Measurements from ENCODE around the gene ECD. TPM values are rescaled to one million over a fixed set of nuclear protein-coding genes. Genes with fewer than 3 reads are reported as not detected.

The ECD gene
- polyA plus RNA-seq, 1 experiment, result 43.9 TPM

- POLR2A ChIA-PET, result interaction anchor here (0.6 to 3.2 kb wide), 17 partner anchors 11 to 797 kb away, joined by 3 to 26 read pairs (median 4); partner anchors contain the start of genes ECD, FAM149B1 and NUDT13
- Histone ChIP-seq H3K27me3 (ENCODE audit: control insufficient read depth, insufficient read depth, low read length) (no peaks in the 10 kb centered on the region), H3K4me3 (ENCODE audit: low read depth, low read length) (peak within 1 kb of the TSS; percentile 90), H3K27ac (ENCODE audit: low read depth, low read length) (peak within 1 kb of the TSS; percentile 95), H3K9me3 (ENCODE audit: control insufficient read depth, insufficient read depth, low read length) (peaks cover 5% of the 10 kb centered on the region; the same call in 1 of the 2 replicates)
- peak; percentile 56 for TF ChIP-seq CTCF (IDR thresholded peaks at IDR 0.05; ENCODE audit: low read depth, low read length)
- CTCF ChIA-PET, result interaction anchor here (0.5 to 4.3 kb wide), 28 partner anchors 8 to 1436 kb away, joined by 3 to 23 read pairs (median 4); partner anchors contain the start of gene NUDT13
- DNase-seq (ENCODE audit: low read depth, low spot score), result peak; percentile 95
These were observed 71.1 kb downstream of the ECD start, which contains the start of gene P4HA1 for GRCh38 chr10:73096449-73097304. Gene P4HA1, minus strand, starts transcription at chr10:73096866. Its CDS starts 21,983 bp downstream, at chr10:73074883.

- no peaks in the 10 kb centered on the region for H3K27me3 ChIP-seq (ENCODE audit: control insufficient read depth, insufficient read depth, low read length)
- no peak for DNase-seq (ENCODE audit: low read depth, low spot score)
- CTCF ChIA-PET, result interaction anchor here (0.6 to 4.3 kb wide), 8 partner anchors 13 to 688 kb away, joined by 4 to 23 read pairs (median 5); no protein-coding TSS in a partner anchor
These were observed 71.8 kb downstream of the ECD start for GRCh38 chr10:73096041-73096448.

GRCh38 chr10:73095481-73096021 lies 72.3 kb downstream of the ECD start:
- POLR2A ChIA-PET, result interaction anchor here (0.6 to 3.2 kb wide), 22 partner anchors 13 to 810 kb away, joined by 3 to 26 read pairs (median 4); partner anchors contain the start of genes ECD, FAM149B1, MRPS16 and NUDT13
- Histone ChIP-seq H3K27me3 (ENCODE audit: control insufficient read depth, insufficient read depth, low read length) (no peaks in the 10 kb centered on the region), H3K9me3 (ENCODE audit: control insufficient read depth, insufficient read depth, low read length) (peaks cover 5% of the 10 kb centered on the region; the same call in 1 of the 2 replicates), H3K4me3 (ENCODE audit: low read depth, low read length) (peak overlapping the region; percentile 90), H3K27ac (ENCODE audit: low read depth, low read length) (peak overlapping the region; percentile 95)
- CTCF ChIA-PET, result interaction anchor here (0.6 to 4.3 kb wide), 9 partner anchors 12 to 688 kb away, joined by 3 to 23 read pairs (median 5); no protein-coding TSS in a partner anchor
- no peak for TF ChIP-seq CTCF (IDR thresholded peaks at IDR 0.05; ENCODE audit: low read depth, low read length)
- peak; percentile 61 for DNase-seq (ENCODE audit: low read depth, low spot score)

More at GRCh38 chr10:73096041-73096448, 71.8 kb downstream of the ECD start:
- H3K4me3 ChIP-seq (ENCODE audit: low read depth, low read length), result peak overlapping the region; percentile 90
- no peak for TF ChIP-seq CTCF (IDR thresholded peaks at IDR 0.05; ENCODE audit: low read depth, low read length)
- POLR2A ChIA-PET, result interaction anchor here (0.6 to 3.2 kb wide), 16 partner anchors 13 to 810 kb away, joined by 3 to 26 read pairs (median 4); partner anchors contain the start of genes ECD, FAM149B1, MRPS16 and NUDT13
- peak overlapping the region; percentile 95 for H3K27ac ChIP-seq (ENCODE audit: low read depth, low read length)
- H3K9me3 ChIP-seq (ENCODE audit: control insufficient read depth, insufficient read depth, low read length), result peaks cover 5% of the 10 kb centered on the region; the same call in 1 of the 2 replicates

- POLR2A ChIA-PET, result interaction anchor here (0.6 to 3.2 kb wide), 11 partner anchors 15 to 719 kb away, joined by 3 to 26 read pairs (median 4); partner anchors contain the start of genes ECD, FAM149B1 and NUDT13
- Histone ChIP-seq H3K9me3 (ENCODE audit: control insufficient read depth, insufficient read depth, low read length) (peaks cover 5% of the 10 kb centered on the region; the same call in 1 of the 2 replicates), H3K27ac (ENCODE audit: low read depth, low read length) (peak overlapping the region; percentile 95), H3K27me3 (ENCODE audit: control insufficient read depth, insufficient read depth, low read length) (no peaks in the 10 kb centered on the region), H3K4me3 (ENCODE audit: low read depth, low read length) (peak overlapping the region; percentile 90)
- no peak for DNase-seq (ENCODE audit: low read depth, low spot score)
- TF ChIP-seq CTCF (IDR thresholded peaks at IDR 0.05; ENCODE audit: low read depth, low read length), result no peak
- CTCF ChIA-PET, result interaction anchor here (0.6 to 4.3 kb wide), 5 partner anchors 12 to 776 kb away, joined by 3 to 23 read pairs (median 4); no protein-coding TSS in a partner anchor
These were observed 72.8 kb downstream of the ECD start for GRCh38 chr10:73094986-73095480.

All from AG04450 (cell line).